HepG2 (cell line): ENCODE measurements around the gene NUP153. TPM values are rescaled to one million over a fixed set of nuclear protein-coding genes. Genes with fewer than 3 reads are reported as not detected.
A peak's percentile ranks its signal among the peaks of the same experiment; 100 is the strongest.

Experiments
- BRF2 ChIP-seq: sonication (generic); formaldehyde crosslinking; IDR thresholded peaks from 2 replicates; pipeline ENCODE4 v1.8.1; 2022; ENCODE audit warnings: mild to moderate bottlenecking, missing genetic modification reagents
- CBFB ChIP-seq: sonication (generic); formaldehyde crosslinking; IDR thresholded peaks from 2 replicates; pipeline ENCODE4 v1.4.0; 2020; ENCODE audit warnings: missing genetic modification reagents
- KAT8 ChIP-seq: IDR thresholded peaks from 2 replicates; pipeline ENCODE4 v1.6.1; 2016; ENCODE audit warnings: missing genetic modification reagents, missing compliant biosample characterization
- KIAA2018 ChIP-seq: sonication (generic); formaldehyde crosslinking; IDR thresholded peaks from 2 replicates; pipeline ENCODE4 v1.5.0; 2020; ENCODE audit warnings: mild to moderate bottlenecking, missing genetic modification reagents, borderline replicate concordance
- MAF1 ChIP-seq: sonication (generic); formaldehyde crosslinking; IDR thresholded peaks from 2 replicates; pipeline ENCODE4 v1.5.0; 2020; ENCODE audit warnings: missing genetic modification reagents, borderline replicate concordance
- NR2F6 ChIP-seq, 2 experiments: IDR thresholded peaks; 2 replicates each; pipeline ENCODE4 v1.6.1; 2016; ENCODE audit warnings: antibody characterized with exemption in 1 of 2, mild to moderate bottlenecking in 1 of 2
- POLR2G ChIP-seq: fragments of 200-400 bp; formaldehyde crosslinking; IDR thresholded peaks from 2 replicates; pipeline ENCODE4 v1.6.1; 2018; ENCODE audit warnings: mild to moderate bottlenecking, low read depth, low read length, moderate library complexity
- TAF1 ChIP-seq: sonication (generic); formaldehyde crosslinking; IDR thresholded peaks from 2 replicates; pipeline ENCODE4 v1.4.0; 2020; ENCODE audit warnings: missing genetic modification reagents
- TOE1 ChIP-seq: sonication (generic); formaldehyde crosslinking; IDR thresholded peaks from 2 replicates; pipeline ENCODE4 v1.4.0; 2020; ENCODE audit warnings: mild to moderate bottlenecking, missing genetic modification reagents
- ZGPAT ChIP-seq: IDR thresholded peaks from 2 replicates; pipeline ENCODE4 v1.6.1; 2016; ENCODE audit warnings: mild to moderate bottlenecking
- ZNF205 ChIP-seq: IDR thresholded peaks from 2 replicates; pipeline ENCODE4 v1.6.1; 2018; ENCODE audit warnings: missing biosample characterization, missing genetic modification reagents
- ZNF24 ChIP-seq: fragments of 450-650 bp; IDR thresholded peaks from 2 replicates; pipeline ENCODE4 v1.6.1; 2017; ENCODE audit warnings: antibody characterized with exemption, mild to moderate bottlenecking
- ZNF550 ChIP-seq: sonication (generic); formaldehyde crosslinking; IDR thresholded peaks from 2 replicates; pipeline ENCODE4 v1.4.0; 2020; ENCODE audit warnings: mild to moderate bottlenecking, missing genetic modification reagents, borderline replicate concordance
- ZNF552 ChIP-seq: sonication (generic); formaldehyde crosslinking; IDR thresholded peaks from 2 replicates; pipeline ENCODE4 v1.9.0; 2022; ENCODE audit warnings: missing genetic modification reagents, mild to moderate bottlenecking, borderline replicate concordance
- ZNF558 ChIP-seq: sonication (generic); formaldehyde crosslinking; IDR thresholded peaks from 2 replicates; pipeline ENCODE4 v1.9.0; 2022; ENCODE audit warnings: mild to moderate bottlenecking, missing genetic modification reagents, borderline replicate concordance
- ZNF772 ChIP-seq: sonication (generic); formaldehyde crosslinking; IDR thresholded peaks from 2 replicates; pipeline ENCODE4 v1.5.0; 2020; ENCODE audit warnings: mild to moderate bottlenecking, missing genetic modification reagents
- ZNF839 ChIP-seq: sonication (generic); formaldehyde crosslinking; IDR thresholded peaks from 2 replicates; pipeline ENCODE4 v1.4.0; 2020; ENCODE audit warnings: missing genetic modification reagents, mild to moderate bottlenecking, borderline replicate concordance
- polyA plus RNA-seq, 8 experiments: library from polyadenylated mRNA; depleted of rRNA in 3 of 8; stranded (reverse) in 7 of 8; unstranded in 1 of 8; fragments of >200 nt; fragmentation: Illumina TruSeq in 4 of 8; extraction: Trizol in 4 of 8; gene quantifications; 2 replicates each; pipeline versions ENCODE4 v1.2.1 to v1.2.3, GENCODE V29; 2011 to 2016; ENCODE audit warnings: low read depth in 4 of 8, missing spikeins in 1 of 8, mixed read lengths in 1 of 8; ENCODE audit not compliant: insufficient read depth in 1 of 8
- total RNA-seq, 5 experiments: library from RNA; depleted of rRNA; stranded (reverse); fragments of >200 nt; fragmentation: Illumina TruSeq; extraction: Trizol; gene quantifications; 2 replicates each; pipeline ENCODE4 v1.2.3, GENCODE V29; 2016; ENCODE audit warnings: low read depth in 1 of 5
- TF ChIP-seq, protein P1 (sequence below): sonication (generic); formaldehyde crosslinking; IDR thresholded peaks from 2 replicates; pipeline ENCODE4 v1.5.0; 2020; ENCODE audit warnings: missing genetic modification reagents, mild to moderate bottlenecking, borderline replicate concordance

Gene NUP153
- total and polyA plus RNA-seq, 2 of the 13 experiments (the other 11 are each of a cell fraction or from before 2014, with no cell fraction given) = 29.8 to 55.2 TPM

DNA sequence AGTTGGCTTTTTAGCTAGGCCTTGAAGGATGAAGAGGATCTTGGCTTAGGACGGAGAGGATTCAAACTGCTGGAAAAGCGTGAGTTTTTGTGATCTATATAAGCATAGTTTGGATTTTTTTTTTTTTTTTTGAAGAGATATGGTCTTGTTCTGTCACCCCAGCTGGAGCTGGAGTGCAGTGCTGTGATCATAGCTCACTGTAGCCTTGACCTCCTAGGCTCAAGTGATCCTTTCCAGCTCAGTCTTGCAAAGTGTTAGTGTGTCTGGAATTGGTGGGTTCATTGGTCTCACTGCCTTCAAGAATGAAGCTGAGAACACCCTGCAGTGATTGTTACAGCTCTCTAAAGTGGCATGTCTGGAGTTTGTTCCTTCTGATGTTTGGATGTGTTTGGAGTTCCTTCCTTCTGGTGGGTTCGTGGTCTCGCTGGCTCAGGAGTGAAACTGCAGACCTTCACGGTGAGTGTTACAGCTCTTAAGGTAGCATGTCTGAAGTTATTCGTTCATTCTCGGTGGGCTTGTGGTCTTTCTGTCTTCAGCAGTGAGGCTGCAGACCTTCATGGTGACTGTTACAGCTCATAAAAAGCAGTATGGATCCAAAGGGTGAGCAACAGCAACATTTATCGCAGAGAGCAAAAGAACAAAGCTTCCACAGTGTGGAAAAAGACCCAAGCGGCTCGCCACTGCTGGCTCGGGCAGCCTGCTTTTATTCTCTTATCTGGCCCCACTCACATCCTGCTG, 37.5 kb upstream of the NUP153 start (continued):
- TF ChIP-seq ZNF558 (CRISPR knock-in tag) = no peak
- TF ChIP-seq POLR2G = peak; percentile 42; the same call in 1 of the 2 replicates
- TF ChIP-seq, protein P1, sequence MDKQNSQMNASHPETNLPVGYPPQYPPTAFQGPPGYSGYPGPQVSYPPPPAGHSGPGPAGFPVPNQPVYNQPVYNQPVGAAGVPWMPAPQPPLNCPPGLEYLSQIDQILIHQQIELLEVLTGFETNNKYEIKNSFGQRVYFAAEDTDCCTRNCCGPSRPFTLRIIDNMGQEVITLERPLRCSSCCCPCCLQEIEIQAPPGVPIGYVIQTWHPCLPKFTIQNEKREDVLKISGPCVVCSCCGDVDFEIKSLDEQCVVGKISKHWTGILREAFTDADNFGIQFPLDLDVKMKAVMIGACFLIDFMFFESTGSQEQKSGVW (CRISPR knock-in tag) = peak; percentile 30; the same call in 1 of the 2 replicates
- peak; percentile 39; the same call in 1 of the 2 replicates for TF ChIP-seq TAF1 (CRISPR knock-in tag)
- 0 out of 2 replicates have a peak, but pooled peaks have one; percentile 36 for TF ChIP-seq ZGPAT (CRISPR knock-in tag)
- TF ChIP-seq NR2F6 (IDR thresholded peaks at IDR 0.05) = peak; percentile 51
- no peak; the same call in 1 of the 2 replicates for TF ChIP-seq NR2F6 (CRISPR knock-in tag; IDR thresholded peaks at IDR 0.05)
- no peak for TF ChIP-seq MAF1 (CRISPR knock-in tag)
- TF ChIP-seq ZNF550 (CRISPR knock-in tag) = no peak
- TF ChIP-seq TOE1 (CRISPR knock-in tag) = no peak
- no peak for TF ChIP-seq KAT8 (CRISPR knock-in tag)
- no peak for TF ChIP-seq ZNF772
- TF ChIP-seq KIAA2018 (CRISPR knock-in tag) = no peak
- TF ChIP-seq ZNF839 = no peak
- no peak for TF ChIP-seq ZNF205 (CRISPR knock-in tag)
- TF ChIP-seq ZNF24 = no peak
- TF ChIP-seq BRF2 (CRISPR knock-in tag) = no peak
- TF ChIP-seq ZNF552 (CRISPR knock-in tag) = no peak
- TF ChIP-seq CBFB (CRISPR knock-in tag) = no peak
